Heart left ventricle (tissue), 16 donors: Measurements from ENCODE around the gene SLC22A2. TPM values are rescaled to one million over a fixed set of nuclear protein-coding genes. Genes with fewer than 3 reads are reported as not detected.
A peak's percentile ranks its signal among the peaks of the same experiment; 100 is the strongest.

ENCODE experiments used
- ATAC-seq, 4 donors: fragments of 200-7000 bp; cut with Tn5 transposase; one replicate each; pipeline ENCODE4 v1.9.1; 2020 to 2022; ENCODE audit warnings: moderate library complexity in 4 of 4, mild to moderate bottlenecking in 3 of 4, moderate number of reproducible peaks in 1 of 4
- DNase-seq, 5 donors: peaks; one replicate each; pipeline ENCODE4 v3.0.0-alpha.2; 2020
- H3K27ac ChIP-seq, 12 donors: fragments of 200-600 bp; sonication (generic) in 4 of 12; one replicate each; pipeline versions ENCODE4 v1.5.0 to v1.8.0; 2016 to 2022; ENCODE audit warnings: mild to moderate bottlenecking in 2 of 12
- H3K27me3 ChIP-seq, 9 donors: fragments of 200-600 bp; sonication (generic) in 2 of 9; one replicate each; pipeline versions ENCODE4 v1.5.1 to v1.8.0; 2016 to 2022; ENCODE audit warnings: mild to moderate bottlenecking in 3 of 9
- H3K36me3 ChIP-seq, 9 donors: fragments of 200-600 bp; sonication (generic) in 2 of 9; one replicate each; pipeline versions ENCODE4 v1.5.0 to v1.8.0; 2018 to 2022; ENCODE audit warnings: mild to moderate bottlenecking in 2 of 9
- H3K4me1 ChIP-seq, 12 donors: fragments of 200-600 bp; sonication (generic) in 4 of 12; one replicate each; pipeline versions ENCODE4 v1.5.0 to v1.8.0; 2016 to 2022; ENCODE audit warnings: mild to moderate bottlenecking in 3 of 12
- H3K4me3 ChIP-seq, 12 donors: fragments of 200-600 bp; sonication (generic) in 4 of 12; one replicate each; pipeline versions ENCODE4 v1.5.0 to v1.8.0; 2017 to 2022; ENCODE audit warnings: mild to moderate bottlenecking in 9 of 12, moderate library complexity in 4 of 12
- H3K9me3 ChIP-seq, 12 donors: fragments of 200-600 bp; sonication (generic) in 4 of 12; one replicate each; pipeline versions ENCODE4 v1.5.0 to v1.8.0; 2016 to 2022; ENCODE audit warnings: mild to moderate bottlenecking in 1 of 12
- CTCF ChIP-seq, 12 donors: fragments of 200-600 bp; sonication (generic) in 4 of 12; IDR thresholded peaks; one replicate each; pipeline versions ENCODE4 v1.5.0 to v1.8.0; 2018 to 2022; ENCODE audit warnings: antibody characterized with exemption in 12 of 12, mild to moderate bottlenecking in 5 of 12
- POLR2A ChIP-seq, 2 donors: fragments of 450-650 bp; IDR thresholded peaks; one replicate each; pipeline ENCODE4 v1.6.1; 2017; ENCODE audit warnings: antibody characterized with exemption in 2 of 2, mild to moderate bottlenecking in 2 of 2, moderate library complexity in 2 of 2
- WGBS, 4 donors: extraction: QIAGEN DNeasy Blood & Tissue Kit in 2 of 4; methylation state at CpG; one replicate each; pipeline versions ENCODE4 v1.1.5 to v1.1.7; 2013 to 2018; 5-methylcytosine and 5-hydroxymethylcytosine counted together
- intact Hi-C, 10 donors: fragments of 100-400 bp; cut with DNase I; formaldehyde crosslinking; loops; one replicate each; pipeline versions ENCODE4 v1.11.1 to v1.14.2; 2022
- polyA plus RNA-seq, 2 donors: library from polyadenylated mRNA; stranded (reverse); fragments of 200-250 nt; gene quantifications; one replicate each; pipeline ENCODE4 v1.2.3, GENCODE V29; 2013
- total RNA-seq, 9 donors: library from RNA; depleted of rRNA in 2 of 9; stranded (reverse); fragments of >200 nt in 2 of 9; fragmentation: NEBNext Ultra II Directional in 3 of 9; extraction: Animal tissue kit (Norgen Biotek cat#: 25700) in 3 of 9; gene quantifications; one replicate each; pipeline versions ENCODE4 v1.1.0 to v1.2.4, GENCODE V29; 2016 to 2023
- donor health status: ischemic (EF 13 %, LVEDD 7.1; RV severe dilation, severe dysfunction).
- donor health status: healthy with polysubstance abuse.
- donor health status: DM: no; HTN: yes; CAD: no.
- donor health status: DM: no; HTN: no; CAD: no.
- donor health status: ischemic (EF 25% LVEDD 6.9; RV normal size, moderate dysfunction).
- donor health status: ischemic (EF 25% LVEDD 5.7; RV mildly dilated, moderate dysfunction).
- donor health status: healthy.
- donor health status: DM: yes; HTN: yes; CAD: no.
- donor health status: ischemic (EF 35%, LVEDD 5.7; RV mildly dilated, moderate dysfunction).
- donor health status: nonischemic (EF 11% LVEDD 7.7; RV severe dilation, severe dysfunction).
- donor health status: DM: yes; HTN: yes; CAD: no.
- donor health status: PGD.
- donor health status: ischemic (EF 29% LVEDD 5.4; RV normal size, mild dysfunction).
- donor health status: nonischemic (EF 23%, LVEDD 6.1; RV moderate dilation, normal function).

The SLC22A2 gene
- total and polyA plus RNA-seq, 11 donors: not detected

DNA sequence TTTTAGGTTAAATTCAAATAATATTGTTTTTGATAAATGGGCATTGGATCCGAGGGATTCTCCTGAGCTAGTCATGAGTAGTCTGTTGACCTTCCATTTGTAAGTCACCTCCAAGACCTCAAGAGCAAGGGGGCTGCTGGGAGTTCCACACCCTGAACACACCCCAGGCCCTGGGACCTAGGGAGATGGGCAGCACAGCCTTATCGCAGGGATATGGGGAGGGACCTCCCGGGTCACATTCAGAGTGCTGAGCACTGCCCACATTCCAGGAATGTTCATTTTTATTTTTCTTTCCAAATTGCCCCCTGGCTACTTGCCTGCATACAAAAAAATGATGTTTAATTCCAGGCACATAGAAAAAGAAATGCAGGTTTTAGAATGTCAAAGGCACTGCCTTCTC is 55.5 kb downstream of the SLC22A2 start:
- 69 to 74% (median 72%) methylated on average over 3 of the region's 3 CpGs for WGBS, 4 donors
- Histone ChIP-seq H3K27me3 (no peaks in the 10 kb centered on the region), H3K4me1 (no peaks in the 10 kb centered on the region), H3K4me3 (no peak overlapping the region), H3K27ac (no peak overlapping the region), H3K36me3 (no peaks in the 10 kb centered on the region), H3K9me3 (peaks cover 0 to 9% (median 2%) of the 10 kb centered on the region in 12 donors)
- no peak for DNase-seq
- ATAC-seq: no peak
- intact Hi-C loops: no loop called here
- TF ChIP-seq POLR2A (IDR thresholded peaks at IDR 0.05) (no peak), CTCF (IDR thresholded peaks at IDR 0.05) (no peak)

DNA sequence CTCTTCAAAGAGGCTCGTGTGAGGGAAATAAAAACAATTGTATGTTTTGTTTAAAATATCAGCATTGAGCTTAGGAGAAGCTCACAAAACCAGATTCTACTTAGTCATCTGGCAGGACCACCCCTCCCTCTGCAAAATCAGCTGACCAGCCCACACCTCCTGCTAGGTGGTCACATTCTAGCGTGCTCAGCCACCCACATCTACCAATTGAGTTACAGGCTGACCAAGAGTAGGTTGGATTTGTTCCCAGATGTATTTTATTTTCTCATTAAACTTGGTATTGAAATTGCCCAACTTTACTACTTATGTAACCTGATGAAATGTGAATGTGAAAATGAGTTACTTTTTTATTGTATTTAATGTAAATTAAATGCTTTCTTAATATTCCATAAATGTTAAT is 56.2 kb downstream of the SLC22A2 start:
- no peaks in the 10 kb centered on the region for H3K27me3 ChIP-seq
- no peaks in the 10 kb centered on the region for H3K36me3 ChIP-seq
- no peak overlapping the region for H3K4me3 ChIP-seq
- TF ChIP-seq POLR2A (IDR thresholded peaks at IDR 0.05) (no peak), CTCF (IDR thresholded peaks at IDR 0.05) (no peak)
- H3K9me3 ChIP-seq: peaks cover 0 to 6% (median under 1%) of the 10 kb centered on the region in 12 donors
- no peak for DNase-seq
- H3K27ac ChIP-seq: no peak overlapping the region
- WGBS, 4 donors: 52 to 65% (median 61%) methylated on average over 2 of the region's 2 CpGs
- ATAC-seq: no peak
- intact Hi-C loops: no loop called here
- H3K4me1 ChIP-seq: no peaks in the 10 kb centered on the region

GRCh38 chr6:160201061-160201460 is 57.6 kb downstream of the SLC22A2 start:
- peaks cover 0 to 16% (median 0%) of the 10 kb centered on the region in 12 donors for H3K9me3 ChIP-seq
- no peak overlapping the region for H3K4me3 ChIP-seq
- intact Hi-C loops: no loop called here
- no peak for DNase-seq
- ATAC-seq: peak in 2 of 4 donors; percentile 26 to 42
- no peaks in the 10 kb centered on the region for H3K27me3 ChIP-seq
- no peaks in the 10 kb centered on the region for H3K4me1 ChIP-seq
- H3K36me3 ChIP-seq: no peaks in the 10 kb centered on the region
- WGBS, 4 donors: 54 to 73% (median 67%) methylated on average over 2 of the region's 2 CpGs
- no peak for TF ChIP-seq POLR2A (IDR thresholded peaks at IDR 0.05)
- no peak for TF ChIP-seq CTCF (IDR thresholded peaks at IDR 0.05)
- no peak overlapping the region for H3K27ac ChIP-seq

DNA sequence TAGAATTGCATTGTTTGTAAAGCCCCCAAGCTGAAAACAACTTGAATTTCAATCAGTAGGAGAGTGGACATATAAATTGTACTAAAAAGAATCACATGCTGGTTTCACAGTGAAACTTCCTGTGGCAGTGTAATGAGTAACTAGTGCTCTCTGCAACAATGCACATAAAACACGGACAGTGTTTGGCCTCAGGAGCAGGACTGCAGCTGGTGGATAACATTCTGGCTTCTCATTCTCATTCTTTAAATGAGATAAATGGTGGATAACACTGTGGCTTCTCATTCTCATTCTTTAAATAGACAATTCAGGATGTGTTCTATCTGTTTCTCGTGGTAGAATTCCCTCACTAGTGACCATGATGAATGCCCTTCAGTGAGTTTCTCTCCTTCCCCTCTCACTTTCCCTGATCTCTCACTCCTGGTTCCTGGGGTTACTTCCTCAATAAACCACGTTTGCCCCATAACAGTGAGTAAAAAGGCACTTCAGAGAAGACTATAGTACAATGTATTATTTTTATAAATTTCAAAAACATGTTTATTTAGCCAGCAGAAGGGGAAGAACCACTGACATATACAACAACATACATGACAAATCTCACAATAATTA is 59.9 kb downstream of the SLC22A2 start:
- H3K4me3 ChIP-seq: no peak overlapping the region
- no peak for ATAC-seq
- no peaks in the 10 kb centered on the region for H3K27me3 ChIP-seq
- intact Hi-C loops: no loop called here
- TF ChIP-seq POLR2A (IDR thresholded peaks at IDR 0.05): no peak
- no peak for TF ChIP-seq CTCF (IDR thresholded peaks at IDR 0.05)
- 19 to 28% (median 23%) methylated on average over 3 of the region's 3 CpGs for WGBS, 4 donors
- H3K36me3 ChIP-seq: no peaks in the 10 kb centered on the region
- no peak for DNase-seq
- H3K27ac ChIP-seq: no peak overlapping the region
- H3K9me3 ChIP-seq: peaks cover 0 to 39% (median 16%) of the 10 kb centered on the region in 12 donors
- no peaks in the 10 kb centered on the region for H3K4me1 ChIP-seq
